SK-N-SH treated with all-trans-retinoic acid at 6 μM for 48 hours (cell line): ENCODE measurements around the gene PRKACA.

Source experiments
- ISL1 ChIP-seq: fragments of 250-450 bp; sonication (Bioruptor Pico); IDR thresholded peaks from 2 replicates; pipeline ENCODE4 v2.1.2; 2022; ENCODE audit warnings: mild to moderate bottlenecking, moderate library complexity
- PATZ1 ChIP-seq: fragments of 250-450 bp; sonication (Bioruptor Pico); IDR thresholded peaks from 2 replicates; pipeline ENCODE4 v1.8.0; 2020; ENCODE audit warnings: mild to moderate bottlenecking, moderate library complexity, borderline replicate concordance
- ZC3H10 ChIP-seq: fragments of 250-450 bp; sonication (Bioruptor Pico); IDR thresholded peaks from 2 replicates; pipeline ENCODE4 v1.5.1; 2021; ENCODE audit warnings: mild to moderate bottlenecking, moderate library complexity

- TF ChIP-seq ISL1 (CRISPR knock-in tag): no peak
- no peak for TF ChIP-seq ZC3H10 (CRISPR knock-in tag)
- no peak for TF ChIP-seq PATZ1
Measured at GRCh38 chr19:14090509-14091080, 27.0 kb downstream of the PRKACA start, which contains the start of gene SAMD1.
